ENCODE results near the gene C8G.

The C8G gene

GRCh38 chr9:136921307-136921706 lies 23.7 kb upstream of the C8G start:
- no peak for DNase-seq

- DNase-seq: no peak
These were observed 23.3 kb upstream of the C8G start for GRCh38 chr9:136921718-136922117.

- DNase-seq: no peak
These were observed 22.5 kb upstream of the C8G start for GRCh38 chr9:136922540-136922939.

- DNase-seq: no peak
These were observed 21.2 kb upstream of the C8G start for GRCh38 chr9:136923881-136924280.

GRCh38 chr9:136925414-136926153 lies 19.5 kb upstream of the C8G start:
- DNase-seq: no peak

- no peak for DNase-seq
These were observed 18.8 kb upstream of the C8G start for GRCh38 chr9:136926154-136926704.

- DNase-seq: no peak
These were observed 18.3 kb upstream of the C8G start for GRCh38 chr9:136926749-136927148.

- no peak for DNase-seq
These were observed 17.4 kb upstream of the C8G start for GRCh38 chr9:136927343-136928271.

- DNase-seq: no peak
These were observed 16.5 kb upstream of the C8G start for GRCh38 chr9:136928591-136928990.

GRCh38 chr9:136930014-136930413 lies 15.0 kb upstream of the C8G start:
- DNase-seq: no peak

- DNase-seq: no peak
These were observed 13.4 kb upstream of the C8G start for GRCh38 chr9:136931611-136932130.

- DNase-seq: no peak
These were observed 10.8 kb upstream of the C8G start for GRCh38 chr9:136934277-136934676.

- DNase-seq: no peak
These were observed 9.4 kb upstream of the C8G start for GRCh38 chr9:136935651-136936050.

- DNase-seq: no peak
These were observed 8.3 kb upstream of the C8G start for GRCh38 chr9:136936645-136937170.

- no peak for DNase-seq
These were observed 7.6 kb upstream of the C8G start for GRCh38 chr9:136937186-136938001.

- DNase-seq: no peak
These were observed 5.5 kb upstream of the C8G start for GRCh38 chr9:136939431-136939995.

- DNase-seq: no peak
These were observed 5.0 kb upstream of the C8G start for GRCh38 chr9:136939996-136940525.

- no peak for DNase-seq
These were observed 4.4 kb upstream of the C8G start for GRCh38 chr9:136940526-136941230.

GRCh38 chr9:136941231-136942111 lies 3.6 kb upstream of the C8G start:
- DNase-seq: no peak

Data from CD4-positive, alpha-beta T cell treated with Interleukin-4 for 1 hour (primary cell).